IMR-90 (cell line): Measurements from ENCODE around the gene CCDC92. TPM values are rescaled to one million over a fixed set of nuclear protein-coding genes. Genes with fewer than 3 reads are reported as not detected.

Experiments
- ATAC-seq: fragments of 200-7000 bp; cut with Tn5 transposase; 2 replicates; pipeline ENCODE4 v1.9.1; 2020; ENCODE audit warnings: low read depth, mild to moderate bottlenecking, moderate library complexity
- BruUV-seq: library from RNA; stranded (reverse); fragments of 400-500 nt; replicated peaks from 2 replicates; lab custom pipeline; 2021; lab: Mats Ljungman, UMichigan
- CTCF ChIA-PET: fragments of 300-600 bp; formaldehyde crosslinking; extraction: SDS; loops from one replicate; lab custom pipeline; 2021; ENCODE audit warnings: antibody characterized with exemption; lab: Yijun Ruan, JAX
- POLR2A ChIA-PET: fragments of 300-600 bp; sonication (Branson Sonifier 250); formaldehyde crosslinking; loops from one replicate; lab custom pipeline; 2022; ENCODE audit warnings: antibody characterized with exemption; ENCODE audit not compliant: unreplicated experiment; lab: Charles Lee
- DNase-seq: peaks from one replicate; pipeline ENCODE4 v3.0.0; 2013
- H2AFZ ChIP-seq: replicated peaks from 2 replicates; pipeline ENCODE3; 2013; ENCODE audit warnings: low read length, mild to moderate bottlenecking; ENCODE audit not compliant: poor library complexity
- H2AK5ac ChIP-seq: 2 replicates; pipeline ENCODE4 v1.6.1; 2013; ENCODE audit warnings: low read depth, low read length, inconsistent platforms
- H2AK9ac ChIP-seq: replicated peaks from 2 replicates; pipeline ENCODE3; 2013; ENCODE audit warnings: mild to moderate bottlenecking, low read depth, low read length, moderate library complexity; ENCODE audit not compliant: poor library complexity
- H2BK120ac ChIP-seq: 2 replicates; pipeline ENCODE4 v1.6.1; 2013; ENCODE audit warnings: low read depth, low read length, inconsistent platforms
- H2BK15ac ChIP-seq: 3 replicates; pipeline ENCODE4 v1.6.1; 2013; ENCODE audit warnings: low read depth, low read length, inconsistent platforms
- H2BK20ac ChIP-seq: 2 replicates; pipeline ENCODE4 v1.6.1; 2013; ENCODE audit warnings: low read depth, mild to moderate bottlenecking, inconsistent platforms, low read length, moderate library complexity
- H2BK5ac ChIP-seq: 2 replicates; pipeline ENCODE4 v1.6.1; 2013; ENCODE audit warnings: mild to moderate bottlenecking, low read depth, low read length, inconsistent platforms; ENCODE audit not compliant: poor library complexity, severe bottlenecking
- H3K14ac ChIP-seq: replicated peaks from 2 replicates; pipeline ENCODE4 v1.6.1; 2013; ENCODE audit warnings: low read depth, low read length, inconsistent platforms
- H3K18ac ChIP-seq: 2 replicates; pipeline ENCODE4 v1.6.1; 2013; ENCODE audit warnings: low read depth, low read length, control low read depth
- H3K23ac ChIP-seq: 2 replicates; pipeline ENCODE4 v1.6.1; 2013; ENCODE audit warnings: low read depth, low read length, inconsistent platforms
- H3K27ac ChIP-seq: 2 replicates; pipeline ENCODE4 v1.5.1; 2013; ENCODE audit warnings: mild to moderate bottlenecking, control low read depth, low read length; ENCODE audit not compliant: insufficient read depth
- H3K27me3 ChIP-seq: 2 replicates; pipeline ENCODE4 v1.6.1; 2013; ENCODE audit warnings: low read length; ENCODE audit not compliant: control insufficient read depth, insufficient read depth
- H3K36me3 ChIP-seq: 2 replicates; pipeline ENCODE4 v1.6.1; 2013; ENCODE audit warnings: low read length, mixed read lengths; ENCODE audit not compliant: control insufficient read depth, insufficient read depth
- H3K4ac ChIP-seq: 2 replicates; pipeline ENCODE4 v1.6.1; 2013; ENCODE audit warnings: low read depth, low read length, inconsistent platforms
- H3K4me1 ChIP-seq: 2 replicates; pipeline ENCODE4 v1.6.1; 2013; ENCODE audit warnings: low read length, mixed read lengths; ENCODE audit not compliant: control insufficient read depth, insufficient read depth
- H3K4me2 ChIP-seq: 2 replicates; pipeline ENCODE4 v1.6.1; 2013; ENCODE audit warnings: low read depth, mild to moderate bottlenecking, control low read depth, low read length, moderate library complexity
- H3K4me3 ChIP-seq: 2 replicates; pipeline ENCODE4 v1.5.1; 2013; ENCODE audit warnings: low read depth, mild to moderate bottlenecking, control low read depth, low read length, moderate library complexity; ENCODE audit not compliant: insufficient read depth
- H3K56ac ChIP-seq: 2 replicates; pipeline ENCODE4 v1.6.1; 2013; ENCODE audit warnings: low read length, inconsistent platforms; ENCODE audit not compliant: insufficient read depth; ENCODE audit errors: extremely low read depth
- H3K79me1 ChIP-seq, 2 experiments: 2 replicates each; pipeline ENCODE4 v1.6.1; 2013; ENCODE audit warnings: low read length in 2 of 2, inconsistent platforms in 1 of 2, low read depth in 1 of 2
- H3K9ac ChIP-seq: 2 replicates; pipeline ENCODE4 v1.6.1; 2013; ENCODE audit warnings: low read depth, low read length, control low read depth
- H3K9me1 ChIP-seq: 2 replicates; pipeline ENCODE4 v1.6.1; 2013; ENCODE audit warnings: low read length, inconsistent platforms; ENCODE audit not compliant: insufficient read depth
- H3K9me3 ChIP-seq: 2 replicates; pipeline ENCODE4 v1.6.1; 2013; ENCODE audit warnings: low read length; ENCODE audit not compliant: control insufficient read depth, insufficient read depth
- H4K20me1 ChIP-seq: 2 replicates; pipeline ENCODE4 v1.6.1; 2013; ENCODE audit warnings: low read length, inconsistent platforms; ENCODE audit not compliant: insufficient read depth
- H4K5ac ChIP-seq: 2 replicates; pipeline ENCODE4 v1.6.1; 2013; ENCODE audit warnings: mild to moderate bottlenecking, low read depth, low read length, control low read depth
- H4K8ac ChIP-seq, 2 experiments: 2 replicates each; pipeline ENCODE4 v1.6.1; 2013; ENCODE audit warnings: low read depth in 2 of 2, low read length in 2 of 2, control low read depth in 1 of 2, inconsistent platforms in 1 of 2
- H4K91ac ChIP-seq: 2 replicates; pipeline ENCODE4 v1.6.1; 2013; ENCODE audit warnings: low read depth, low read length, inconsistent platforms; ENCODE audit not compliant: insufficient read depth
- ELK1 ChIP-seq: fragments of 150-350 bp; IDR thresholded peaks from 2 replicates; pipeline ENCODE4 v1.6.1; 2016; ENCODE audit warnings: low read depth, mild to moderate bottlenecking, low read length, moderate library complexity, borderline replicate concordance
- WGBS, 2 experiments: methylation state at CpG; one replicate each; pipeline versions ENCODE4 v1.1.5 to v1.1.7; 2013; ENCODE audit warnings: missing lambda C conversion rate in 2 of 2; ENCODE audit not compliant: insufficient read length in 1 of 2; ENCODE audit errors: extremely low coverage in 2 of 2; 5-methylcytosine and 5-hydroxymethylcytosine counted together
- dilution Hi-C: fragments of 300-500 bp; cut with HindIII; formaldehyde crosslinking; loops from one replicate; pipeline ENCODE4 v1.14.3; 2018; ENCODE audit warnings: low sequenced_read_pairs; ENCODE audit not compliant: unreplicated experiment
- in situ Hi-C: fragments of 300-500 bp; cut with MboI; formaldehyde crosslinking; loops from 3 replicates; pipeline ENCODE4 v1.14.3; 2019; ENCODE audit warnings: low sequenced_read_pairs, inconsistent platforms, mixed read lengths
- intact Hi-C: fragments of 100-400 bp; cut with micrococcal nuclease; formaldehyde crosslinking; loops from 2 replicates; pipeline ENCODE4 v1.10.0; 2022
- polyA plus RNA-seq, 3 experiments: library from polyadenylated mRNA; depleted of rRNA; stranded (reverse); fragments of >200 nt; gene quantifications; 2 replicates each; pipeline ENCODE4 v1.2.3, GENCODE V29; 2012; ENCODE audit warnings: low replicate concordance in 1 of 3
- total RNA-seq: library from RNA; depleted of rRNA; stranded (reverse); fragments of >200 nt; gene quantifications from 2 replicates; pipeline ENCODE4 v1.2.3, GENCODE V29; 2012
- TF ChIP-seq, protein P1 (sequence below): fragments of 150-350 bp; IDR thresholded peaks from 2 replicates; pipeline ENCODE4 v1.6.1; 2017; ENCODE audit warnings: mild to moderate bottlenecking, antibody characterized with exemption, low read length, low read depth

CCDC92 gene
- total and polyA plus RNA-seq, 2 of the 4 experiments (the other 2 are of a cell fraction): 5.7 to 55.5 TPM

DNA sequence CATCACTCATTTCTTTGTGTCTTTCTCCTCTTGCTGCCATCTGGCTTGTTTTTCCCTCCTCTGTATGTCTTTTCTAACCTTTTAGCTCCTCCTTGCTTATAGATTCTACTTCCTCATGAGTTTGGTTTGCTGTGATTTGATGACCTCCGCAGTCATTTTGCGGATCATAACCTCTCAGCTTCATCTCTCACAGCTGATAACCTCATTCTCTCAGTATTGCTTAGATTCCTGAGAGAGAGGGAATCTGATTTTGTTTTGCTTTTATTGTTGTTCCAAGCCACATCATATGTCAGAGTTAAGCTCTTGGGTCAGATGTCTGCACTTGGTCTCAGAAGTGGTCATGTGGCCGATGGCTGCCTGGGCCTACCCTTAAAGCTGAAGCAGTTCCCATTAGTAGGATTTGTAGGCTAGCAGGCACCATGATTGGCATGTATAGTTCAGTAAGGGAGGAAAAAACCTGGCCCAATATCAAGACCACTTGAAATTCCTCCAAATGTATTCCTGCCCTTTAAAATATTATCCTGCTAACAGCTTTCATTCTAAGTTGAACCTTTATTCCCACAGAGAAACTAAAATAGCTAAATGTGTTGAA, 13.8 kb upstream of the CCDC92 start:
- Histone ChIP-seq H2AK5ac (no peak overlapping the region), H4K5ac (no peak overlapping the region), H2BK20ac (no peak overlapping the region), H2AFZ (no peak overlapping the region), H2BK5ac (no peak overlapping the region), H3K4ac (no peak overlapping the region), H3K9me3 (no peaks in the 10 kb centered on the region), H3K79me1 (peaks cover 29 to 61% of the 10 kb centered on the region in 2 experiments), H4K20me1 (peaks cover 25% of the 10 kb centered on the region; the same call in 1 of the 2 replicates), H4K8ac (no peak overlapping the region), H3K36me3 (peaks cover 12% of the 10 kb centered on the region), H3K23ac (no peak overlapping the region), H3K9ac (no peak overlapping the region), H3K9me1 (peaks cover 7% of the 10 kb centered on the region), H2BK15ac (no peak overlapping the region), H3K27me3 (no peaks in the 10 kb centered on the region), H3K14ac (no peak overlapping the region; the same call in 1 of the 2 replicates), H3K27ac (no peak overlapping the region), H4K91ac (no peak overlapping the region), H3K4me3 (no peak overlapping the region), H3K4me1 (peaks cover 2% of the 10 kb centered on the region; the same call in 1 of the 2 replicates), H3K4me2 (no peak overlapping the region), H3K18ac (no peak overlapping the region), H2BK120ac (no peak overlapping the region), H3K56ac (no peak overlapping the region), H2AK9ac (no peak overlapping the region)
- in situ Hi-C loops (loop anchor here (5.0 kb wide), 1 partner anchor 179 kb away; no protein-coding TSS in a partner anchor), intact Hi-C loops (loop anchor here (10.0 kb wide), 1 partner anchor 322 kb away; no protein-coding TSS in a partner anchor), dilution Hi-C loops (no loop called here)
- POLR2A ChIA-PET: interaction anchor here (0.5 kb wide), 1 partner anchor 274 kb away, joined by 4 read pairs; the partner anchor contains the start of gene ATP6V0A2
- CTCF ChIA-PET: interaction anchor here (0.6 to 1.3 kb wide), 4 partner anchors 46 to 378 kb away, joined by 3 to 4 read pairs (median 4); no protein-coding TSS in a partner anchor
- DNase-seq (no peak), ATAC-seq (peak; percentile 56)
- WGBS, 2 experiments: no CpG with 5 or more reads among the region's 3 CpGs
- TF ChIP-seq ELK1: no peak
- TF ChIP-seq, protein P1, sequence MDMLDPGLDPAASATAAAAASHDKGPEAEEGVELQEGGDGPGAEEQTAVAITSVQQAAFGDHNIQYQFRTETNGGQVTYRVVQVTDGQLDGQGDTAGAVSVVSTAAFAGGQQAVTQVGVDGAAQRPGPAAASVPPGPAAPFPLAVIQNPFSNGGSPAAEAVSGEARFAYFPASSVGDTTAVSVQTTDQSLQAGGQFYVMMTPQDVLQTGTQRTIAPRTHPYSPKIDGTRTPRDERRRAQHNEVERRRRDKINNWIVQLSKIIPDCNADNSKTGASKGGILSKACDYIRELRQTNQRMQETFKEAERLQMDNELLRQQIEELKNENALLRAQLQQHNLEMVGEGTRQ: peak; percentile 38; the same call in 1 of the 2 replicates
- BruUV-seq: no TSS peak
